Progenitor cell of endocrine pancreas (in vitro differentiated cells): ENCODE results near the gene FABP7. TPM values are rescaled to one million over a fixed set of nuclear protein-coding genes. Genes with fewer than 3 reads are reported as not detected.

Source experiments
- DNase-seq: peaks from one replicate; pipeline ENCODE4 v3.0.0; 2021; ENCODE audit warnings: low spot score; ENCODE audit not compliant: unreplicated experiment
- H3K27ac Mint-ChIP-seq: 2 replicates; pipeline ENCODE4 v1.8.0; 2021; ENCODE audit warnings: mild to moderate bottlenecking, moderate library complexity, mixed read lengths
- H3K27me3 Mint-ChIP-seq: 2 replicates; pipeline ENCODE4 v1.8.0; 2021; ENCODE audit warnings: mixed read lengths
- H3K36me3 Mint-ChIP-seq: 2 replicates; pipeline ENCODE4 v1.8.0; 2022; ENCODE audit warnings: mixed read lengths; ENCODE audit not compliant: insufficient read depth
- H3K4me1 Mint-ChIP-seq: 2 replicates; pipeline ENCODE4 v1.8.0; 2021; ENCODE audit warnings: low read depth, mixed read lengths
- H3K4me3 Mint-ChIP-seq: 2 replicates; pipeline ENCODE4 v1.8.0; 2021; ENCODE audit warnings: low read depth, mild to moderate bottlenecking, moderate library complexity, mixed read lengths
- H3K9me3 Mint-ChIP-seq: 2 replicates; pipeline ENCODE4 v1.8.0; 2021; ENCODE audit warnings: low read depth, mixed read lengths
- CTCF ChIP-seq: fragments of 200-600 bp; sonication (generic); IDR thresholded peaks from one replicate; pipeline ENCODE4 v1.5.0; 2021; ENCODE audit warnings: antibody characterized with exemption, mild to moderate bottlenecking; ENCODE audit not compliant: unreplicated experiment
- total RNA-seq: library from RNA; stranded (reverse); gene quantifications from 2 replicates; pipeline ENCODE4 v1.2.1, GENCODE V29; 2021

The FABP7 gene
- total RNA-seq, 1 donor from 2014 or later, result 7.2 TPM

GRCh38 chr6:122753000-122753687, 26.4 kb upstream of the FABP7 start:
- Mint-ChIP-seq H3K36me3 (peaks cover under 1% of the 10 kb centered on the region), H3K27ac (no peak overlapping the region), H3K27me3 (no peaks in the 10 kb centered on the region), H3K9me3 (peaks cover 28% of the 10 kb centered on the region), H3K4me1 (peaks cover 2% of the 10 kb centered on the region), H3K4me3 (no peak overlapping the region)
- no peak for DNase-seq
- TF ChIP-seq CTCF, result no peak

- Mint-ChIP-seq H3K27me3 (no peaks in the 10 kb centered on the region), H3K4me1 (peaks cover 2% of the 10 kb centered on the region), H3K9me3 (peaks cover 26% of the 10 kb centered on the region), H3K4me3 (no peak overlapping the region), H3K36me3 (no peaks in the 10 kb centered on the region), H3K27ac (no peak overlapping the region)
- DNase-seq, result no peak
- TF ChIP-seq CTCF, result no peak
Measured at GRCh38 chr6:122753688-122754056, 25.8 kb upstream of the FABP7 start.

- Mint-ChIP-seq H3K27ac (no peak overlapping the region), H3K36me3 (no peaks in the 10 kb centered on the region), H3K4me1 (peaks cover 2% of the 10 kb centered on the region), H3K4me3 (no peak overlapping the region), H3K27me3 (no peaks in the 10 kb centered on the region), H3K9me3 (peaks cover 25% of the 10 kb centered on the region)
- no peak for DNase-seq
- TF ChIP-seq CTCF, result no peak
Measured at GRCh38 chr6:122754191-122754731, 25.3 kb upstream of the FABP7 start.

GRCh38 chr6:122755901-122756300, 23.6 kb upstream of the FABP7 start:
- no peak overlapping the region for H3K27ac Mint-ChIP-seq
- no peaks in the 10 kb centered on the region for H3K27me3 Mint-ChIP-seq
- no peak for TF ChIP-seq CTCF
- H3K4me1 Mint-ChIP-seq, result no peaks in the 10 kb centered on the region
- no peak overlapping the region for H3K4me3 Mint-ChIP-seq
- no peak for DNase-seq
- peaks cover 21% of the 10 kb centered on the region for H3K9me3 Mint-ChIP-seq
- H3K36me3 Mint-ChIP-seq, result no peaks in the 10 kb centered on the region

- no peak for DNase-seq
- no peak for TF ChIP-seq CTCF
- no peaks in the 10 kb centered on the region for H3K36me3 Mint-ChIP-seq
- no peaks in the 10 kb centered on the region for H3K27me3 Mint-ChIP-seq
- no peak overlapping the region for H3K27ac Mint-ChIP-seq
- no peak overlapping the region for H3K4me3 Mint-ChIP-seq
- peaks cover 21% of the 10 kb centered on the region for H3K9me3 Mint-ChIP-seq
- H3K4me1 Mint-ChIP-seq, result no peaks in the 10 kb centered on the region
Measured at GRCh38 chr6:122758927-122759334, 20.6 kb upstream of the FABP7 start.
